Measurements from ENCODE around the gene TSPAN31. TPM values are rescaled to one million over a fixed set of nuclear protein-coding genes. Genes with fewer than 3 reads are reported as not detected.

TSPAN31 gene
- total and polyA plus RNA-seq, 9 of the 15 experiments (the other 6 are each of a cell fraction or from before 2014, with no cell fraction given), result 11.3 to 26.4 (median 14.3) TPM

DNA sequence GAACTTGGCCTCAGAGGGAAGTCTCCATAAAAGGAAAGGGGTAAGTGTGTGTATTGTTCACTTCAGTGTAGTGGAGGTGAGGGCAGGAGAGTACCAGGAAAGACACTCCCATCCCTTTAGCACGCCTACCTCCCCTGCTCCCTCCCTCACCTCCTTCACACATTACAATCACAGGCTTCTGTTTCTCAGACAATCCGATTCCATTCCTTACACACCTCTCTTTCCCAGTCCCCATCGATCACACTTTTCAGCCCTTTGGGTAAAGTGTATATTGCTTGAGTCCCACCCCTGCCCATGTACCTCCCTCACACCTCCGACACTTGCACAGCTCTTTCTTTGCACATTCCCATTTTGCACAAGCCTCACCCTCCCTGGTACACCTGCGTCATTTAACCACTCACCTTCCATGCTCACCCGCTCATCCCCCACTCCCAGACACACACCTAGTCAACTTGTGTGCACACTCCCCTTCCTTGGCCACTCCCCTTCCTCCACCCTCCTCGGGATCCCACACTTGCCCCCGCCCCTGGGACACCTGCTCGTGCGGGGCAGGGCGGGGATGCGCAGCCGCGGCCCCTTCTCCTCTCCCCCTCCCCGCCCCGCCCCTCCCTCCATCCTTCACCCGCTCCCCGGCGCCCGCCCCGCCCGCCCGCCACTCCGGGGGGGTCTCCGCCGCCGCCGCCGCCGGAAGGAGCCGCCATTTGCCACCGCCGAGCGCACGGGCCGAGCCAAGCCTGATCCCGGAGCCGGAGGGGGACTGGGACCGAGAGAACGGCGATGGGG is 9.8 kb downstream of the TSPAN31 start, which contains the start of gene MARCHF9 (continued):
- TF ChIP-seq, protein P1, sequence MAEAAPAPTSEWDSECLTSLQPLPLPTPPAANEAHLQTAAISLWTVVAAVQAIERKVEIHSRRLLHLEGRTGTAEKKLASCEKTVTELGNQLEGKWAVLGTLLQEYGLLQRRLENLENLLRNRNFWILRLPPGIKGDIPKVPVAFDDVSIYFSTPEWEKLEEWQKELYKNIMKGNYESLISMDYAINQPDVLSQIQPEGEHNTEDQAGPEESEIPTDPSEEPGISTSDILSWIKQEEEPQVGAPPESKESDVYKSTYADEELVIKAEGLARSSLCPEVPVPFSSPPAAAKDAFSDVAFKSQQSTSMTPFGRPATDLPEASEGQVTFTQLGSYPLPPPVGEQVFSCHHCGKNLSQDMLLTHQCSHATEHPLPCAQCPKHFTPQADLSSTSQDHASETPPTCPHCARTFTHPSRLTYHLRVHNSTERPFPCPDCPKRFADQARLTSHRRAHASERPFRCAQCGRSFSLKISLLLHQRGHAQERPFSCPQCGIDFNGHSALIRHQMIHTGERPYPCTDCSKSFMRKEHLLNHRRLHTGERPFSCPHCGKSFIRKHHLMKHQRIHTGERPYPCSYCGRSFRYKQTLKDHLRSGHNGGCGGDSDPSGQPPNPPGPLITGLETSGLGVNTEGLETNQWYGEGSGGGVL (CRISPR knock-in tag; IDR thresholded peaks at IDR 0.05), result no peak
- TF ChIP-seq JUNB (CRISPR knock-in tag; conservative IDR thresholded peaks at IDR 0.05) (no peak), NCOA2 (IDR thresholded peaks at IDR 0.05; ENCODE audit: partially characterized antibody in 2 of 2) (no peak), ZEB2 (IDR thresholded peaks at IDR 0.05) (peak; percentile 82), GABPA (tag; conservative IDR thresholded peaks at IDR 0.05; ENCODE audit: low read depth) (peak; percentile 50), HEY1 (CRISPR knock-in tag; IDR thresholded peaks at IDR 0.05; ENCODE audit: borderline replicate concordance) (no peak), KDM4B (IDR thresholded peaks at IDR 0.05; ENCODE audit: borderline replicate concordance in 2 of 2, low read depth in 1 of 2) (peak in 1 of 2 experiments; percentile 25; a peak in 1 of 4 replicates), HLTF (IDR thresholded peaks at IDR 0.05) (0 out of 2 replicates have a peak, but pooled peaks have one; percentile 47), LARP7 (IDR thresholded peaks at IDR 0.05) (peak; percentile 86; the same call in 1 of the 2 replicates), POLR2AphosphoS5 (IDR thresholded peaks at IDR 0.05; ENCODE audit: control insufficient read depth, insufficient read depth, low read depth, low read length) (no peak), TEAD4 (IDR thresholded peaks at IDR 0.05; ENCODE audit: low read length) (no peak), TEAD4 (CRISPR knock-in tag; IDR thresholded peaks at IDR 0.05; ENCODE audit: borderline replicate concordance) (no peak), KDM1A (IDR thresholded peaks at IDR 0.05) (peak in 1 of 2 experiments; percentile 64; a peak in 1 of 4 replicates), POLR2AphosphoS2 (IDR thresholded peaks at IDR 0.05; ENCODE audit: low read length) (no peak), POLR2G (IDR thresholded peaks at IDR 0.05; ENCODE audit: low read depth, low read length) (peak; percentile 52), HMGN3 (IDR thresholded peaks at IDR 0.05; ENCODE audit: borderline replicate concordance, extremely low read depth, insufficient read length, low read depth, low read length) (no peak), TEAD1 (CRISPR knock-in tag; IDR thresholded peaks at IDR 0.05) (no peak), GMEB1 (CRISPR knock-in tag; IDR thresholded peaks at IDR 0.05) (no peak)
- TF ChIP-seq, protein P2, sequence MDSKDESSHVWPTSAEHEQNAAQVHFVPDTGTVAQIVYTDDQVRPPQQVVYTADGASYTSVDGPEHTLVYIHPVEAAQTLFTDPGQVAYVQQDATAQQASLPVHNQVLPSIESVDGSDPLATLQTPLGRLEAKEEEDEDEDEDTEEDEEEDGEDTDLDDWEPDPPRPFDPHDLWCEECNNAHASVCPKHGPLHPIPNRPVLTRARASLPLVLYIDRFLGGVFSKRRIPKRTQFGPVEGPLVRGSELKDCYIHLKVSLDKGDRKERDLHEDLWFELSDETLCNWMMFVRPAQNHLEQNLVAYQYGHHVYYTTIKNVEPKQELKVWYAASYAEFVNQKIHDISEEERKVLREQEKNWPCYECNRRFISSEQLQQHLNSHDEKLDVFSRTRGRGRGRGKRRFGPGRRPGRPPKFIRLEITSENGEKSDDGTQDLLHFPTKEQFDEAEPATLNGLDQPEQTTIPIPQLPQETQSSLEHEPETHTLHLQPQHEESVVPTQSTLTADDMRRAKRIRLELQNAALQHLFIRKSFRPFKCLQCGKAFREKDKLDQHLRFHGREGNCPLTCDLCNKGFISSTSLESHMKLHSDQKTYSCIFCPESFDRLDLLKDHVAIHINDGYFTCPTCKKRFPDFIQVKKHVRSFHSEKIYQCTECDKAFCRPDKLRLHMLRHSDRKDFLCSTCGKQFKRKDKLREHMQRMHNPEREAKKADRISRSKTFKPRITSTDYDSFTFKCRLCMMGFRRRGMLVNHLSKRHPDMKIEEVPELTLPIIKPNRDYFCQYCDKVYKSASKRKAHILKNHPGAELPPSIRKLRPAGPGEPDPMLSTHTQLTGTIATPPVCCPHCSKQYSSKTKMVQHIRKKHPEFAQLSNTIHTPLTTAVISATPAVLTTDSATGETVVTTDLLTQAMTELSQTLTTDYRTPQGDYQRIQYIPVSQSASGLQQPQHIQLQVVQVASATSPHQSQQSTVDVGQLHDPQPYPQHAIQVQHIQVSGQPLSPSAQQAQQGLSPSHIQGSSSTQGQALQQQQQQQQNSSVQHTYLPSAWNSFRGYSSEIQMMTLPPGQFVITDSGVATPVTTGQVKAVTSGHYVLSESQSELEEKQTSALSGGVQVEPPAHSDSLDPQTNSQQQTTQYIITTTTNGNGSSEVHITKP (IDR thresholded peaks at IDR 0.05; ENCODE audit: partially characterized antibody), result peak; percentile 59
- TF ChIP-seq, protein P3, sequence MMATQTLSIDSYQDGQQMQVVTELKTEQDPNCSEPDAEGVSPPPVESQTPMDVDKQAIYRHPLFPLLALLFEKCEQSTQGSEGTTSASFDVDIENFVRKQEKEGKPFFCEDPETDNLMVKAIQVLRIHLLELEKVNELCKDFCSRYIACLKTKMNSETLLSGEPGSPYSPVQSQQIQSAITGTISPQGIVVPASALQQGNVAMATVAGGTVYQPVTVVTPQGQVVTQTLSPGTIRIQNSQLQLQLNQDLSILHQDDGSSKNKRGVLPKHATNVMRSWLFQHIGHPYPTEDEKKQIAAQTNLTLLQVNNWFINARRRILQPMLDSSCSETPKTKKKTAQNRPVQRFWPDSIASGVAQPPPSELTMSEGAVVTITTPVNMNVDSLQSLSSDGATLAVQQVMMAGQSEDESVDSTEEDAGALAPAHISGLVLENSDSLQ (IDR thresholded peaks at IDR 0.05), result peak; percentile 18; the same call in 1 of the 2 replicates

All from K562 (cell line).